ENCODE measurements around the gene RASAL1.

DNA sequence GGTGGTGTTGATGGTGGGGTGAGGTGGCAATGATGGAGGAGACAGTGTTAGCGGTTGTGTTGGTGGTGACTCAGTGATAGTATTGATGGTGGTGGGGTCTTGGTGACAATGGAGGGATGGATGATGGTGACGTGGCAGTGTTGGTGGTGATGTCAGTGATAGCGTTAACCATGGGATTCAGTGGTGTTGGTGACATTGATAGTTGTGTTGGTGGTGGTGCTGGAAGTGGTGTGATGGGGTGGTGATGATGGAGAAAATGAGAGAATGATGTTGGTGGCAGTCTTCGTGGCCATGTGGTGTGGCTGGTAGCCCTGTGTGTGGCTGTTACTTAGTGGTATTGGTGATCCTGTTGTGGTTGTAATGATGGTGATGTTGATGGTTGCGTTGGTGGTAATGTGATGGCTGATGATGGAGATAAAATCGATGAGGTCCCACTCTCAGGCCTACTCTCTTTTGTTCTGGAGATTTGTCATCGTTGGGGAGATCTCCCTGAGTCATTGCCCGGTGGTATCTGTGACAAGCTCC is 76.4 kb downstream of the RASAL1 start:
- TF ChIP-seq POLR2A (IDR thresholded peaks at IDR 0.05; ENCODE audit: low read depth, low read length): no peak
- no peak for TF ChIP-seq POLR2AphosphoS5 (IDR thresholded peaks at IDR 0.05; ENCODE audit: low read depth, low read length)
